Rectal smooth muscle tissue (tissue), 1 donor: Measurements from ENCODE around the gene LSP1.
"Not testable (repeated sequence)": the region's sequence is repeated elsewhere in the genome, so short reads cannot be mapped to it uniquely, and the experiment has no call there.

Experiments used
- H3K27ac ChIP-seq: one replicate; pipeline ENCODE4 v1.7.0; 2013; ENCODE audit warnings: low read depth, low read length, inconsistent platforms
- H3K27me3 ChIP-seq: one replicate; pipeline ENCODE4 v1.7.0; 2013; ENCODE audit warnings: low read length; ENCODE audit not compliant: control insufficient read depth, insufficient read depth
- H3K36me3 ChIP-seq: one replicate; pipeline ENCODE4 v1.7.0; 2013; ENCODE audit warnings: low read length; ENCODE audit not compliant: control insufficient read depth, insufficient read depth
- H3K4me1 ChIP-seq: one replicate; pipeline ENCODE4 v1.7.0; 2013; ENCODE audit warnings: low read length; ENCODE audit not compliant: control insufficient read depth, insufficient read depth
- H3K4me3 ChIP-seq: one replicate; pipeline ENCODE4 v1.7.0; 2013; ENCODE audit warnings: low read length
- H3K9ac ChIP-seq: one replicate; pipeline ENCODE4 v1.7.0; 2013; ENCODE audit warnings: low read length

LSP1 gene

GRCh38 chr11:1852877-1853276 lies at the start of gene LSP1:
LSP1 (plus strand) TSS chr11:1853084; CDS start chr11:1853145, 61 bp downstream.
- Histone ChIP-seq H3K4me3 (peak within 1 kb of the TSS; percentile 63), H3K4me1 (no peaks in the 10 kb centered on the region), H3K9ac (peak within 1 kb of the TSS; percentile 24), H3K36me3 (no peaks in the 10 kb centered on the region), H3K27ac (no peak within 1 kb of the TSS), H3K27me3 (no peaks in the 10 kb centered on the region)

GRCh38 chr11:1803246-1803645 lies 49.6 kb upstream of the LSP1 start:
- Histone ChIP-seq H3K4me1 (no peaks in the 10 kb centered on the region), H3K36me3 (no peaks in the 10 kb centered on the region)

GRCh38 chr11:1803835-1804519 lies 48.9 kb upstream of the LSP1 start:
- not testable (repeated sequence) for H3K9ac ChIP-seq, H3K27ac ChIP-seq, H3K4me1 ChIP-seq, H3K4me3 ChIP-seq, H3K36me3 ChIP-seq, H3K27me3 ChIP-seq

More at GRCh38 chr11:1803246-1803645, 49.6 kb upstream of the LSP1 start:
- Histone ChIP-seq H3K4me3 (no peak overlapping the region), H3K9ac (no peak overlapping the region), H3K27me3 (peaks cover 3% of the 10 kb centered on the region), H3K27ac (no peak overlapping the region)

GRCh38 chr11:1805525-1805924 lies 47.4 kb upstream of the LSP1 start:
- H3K27ac ChIP-seq: no peak overlapping the region
- no peaks in the 10 kb centered on the region for H3K36me3 ChIP-seq
- H3K4me1 ChIP-seq: no peaks in the 10 kb centered on the region
- peaks cover 3% of the 10 kb centered on the region for H3K27me3 ChIP-seq
- no peak overlapping the region for H3K9ac ChIP-seq
- H3K4me3 ChIP-seq: no peak overlapping the region

GRCh38 chr11:1807264-1807995 lies 45.5 kb upstream of the LSP1 start:
- H3K4me1 ChIP-seq: no peaks in the 10 kb centered on the region
- H3K27ac ChIP-seq: no peak overlapping the region
- peaks cover 3% of the 10 kb centered on the region for H3K27me3 ChIP-seq
- H3K4me3 ChIP-seq: no peak overlapping the region
- H3K36me3 ChIP-seq: no peaks in the 10 kb centered on the region
- H3K9ac ChIP-seq: no peak overlapping the region

- H3K4me1 ChIP-seq: no peaks in the 10 kb centered on the region
- H3K4me3 ChIP-seq: no peak overlapping the region
- no peaks in the 10 kb centered on the region for H3K36me3 ChIP-seq
- peaks cover 2% of the 10 kb centered on the region for H3K27me3 ChIP-seq
- no peak overlapping the region for H3K27ac ChIP-seq
- H3K9ac ChIP-seq: no peak overlapping the region
Observed at GRCh38 chr11:1810761-1811160, 42.1 kb upstream of the LSP1 start.

- no peaks in the 10 kb centered on the region for H3K36me3 ChIP-seq
- H3K4me1 ChIP-seq: no peaks in the 10 kb centered on the region
- peaks cover 2% of the 10 kb centered on the region for H3K27me3 ChIP-seq
- H3K4me3 ChIP-seq: no peak overlapping the region
- no peak overlapping the region for H3K27ac ChIP-seq
- H3K9ac ChIP-seq: no peak overlapping the region
Observed at GRCh38 chr11:1812274-1812673, 40.6 kb upstream of the LSP1 start.

GRCh38 chr11:1812801-1813200 lies 40.1 kb upstream of the LSP1 start:
- Histone ChIP-seq H3K9ac (no peak overlapping the region), H3K27me3 (peaks cover 2% of the 10 kb centered on the region), H3K4me3 (no peak overlapping the region), H3K27ac (no peak overlapping the region), H3K36me3 (no peaks in the 10 kb centered on the region), H3K4me1 (no peaks in the 10 kb centered on the region)

- H3K27me3 ChIP-seq, H3K4me1 ChIP-seq, H3K9ac ChIP-seq, H3K4me3 ChIP-seq, H3K36me3 ChIP-seq, H3K27ac ChIP-seq: not testable (repeated sequence)
Observed at GRCh38 chr11:1813356-1813755, 39.5 kb upstream of the LSP1 start.

GRCh38 chr11:1814691-1815090 lies 38.2 kb upstream of the LSP1 start:
- H3K27ac ChIP-seq: no peak overlapping the region
- no peaks in the 10 kb centered on the region for H3K36me3 ChIP-seq
- H3K4me1 ChIP-seq: no peaks in the 10 kb centered on the region
- H3K27me3 ChIP-seq: peaks cover 2% of the 10 kb centered on the region
- H3K4me3 ChIP-seq: no peak overlapping the region
- no peak overlapping the region for H3K9ac ChIP-seq

GRCh38 chr11:1815311-1815710 lies 37.6 kb upstream of the LSP1 start:
- Histone ChIP-seq H3K4me1 (no peaks in the 10 kb centered on the region), H3K36me3 (no peaks in the 10 kb centered on the region), H3K4me3 (no peak overlapping the region), H3K27me3 (peaks cover 2% of the 10 kb centered on the region), H3K9ac (no peak overlapping the region), H3K27ac (no peak overlapping the region)

- H3K4me1 ChIP-seq: no peaks in the 10 kb centered on the region
- no peaks in the 10 kb centered on the region for H3K36me3 ChIP-seq
- no peak overlapping the region for H3K9ac ChIP-seq
- H3K27me3 ChIP-seq: peaks cover 2% of the 10 kb centered on the region
- no peak overlapping the region for H3K4me3 ChIP-seq
- H3K27ac ChIP-seq: no peak overlapping the region
Observed at GRCh38 chr11:1815751-1816150, 37.1 kb upstream of the LSP1 start.

- Histone ChIP-seq H3K4me1 (no peaks in the 10 kb centered on the region), H3K4me3 (no peak overlapping the region), H3K36me3 (no peaks in the 10 kb centered on the region), H3K27ac (no peak overlapping the region), H3K9ac (no peak overlapping the region), H3K27me3 (peaks cover 2% of the 10 kb centered on the region)
Observed at GRCh38 chr11:1817000-1817399, 35.9 kb upstream of the LSP1 start.
